ENCODE measurements around the gene LBX1.

LBX1 gene

GRCh38 chr10:101229266-101230182 is at the start of gene LBX1:
Gene LBX1, minus strand, starts transcription at chr10:101229463. Its CDS starts 648 bp downstream, at chr10:101228815.
- no peaks in the 10 kb centered on the region for H3K36me3 ChIP-seq (ENCODE audit: control insufficient read depth, low read depth, low read length)
- peaks cover 100% of the 10 kb centered on the region for H3K27me3 ChIP-seq (ENCODE audit: control insufficient read depth, insufficient read depth, low read length)
- no peak within 1 kb of the TSS for H3K9ac ChIP-seq (ENCODE audit: low read length)
- H3K4me1 ChIP-seq (ENCODE audit: control insufficient read depth, low read depth, low read length) = peaks cover 7% of the 10 kb centered on the region
- no peak within 1 kb of the TSS for H3K27ac ChIP-seq (ENCODE audit: low read length)
- no peaks in the 10 kb centered on the region for H3K9me3 ChIP-seq (ENCODE audit: control insufficient read depth, low read depth, low read length)
- H3K4me3 ChIP-seq (ENCODE audit: low read length) = no peak within 1 kb of the TSS

- no peaks in the 10 kb centered on the region for H3K36me3 ChIP-seq (ENCODE audit: control insufficient read depth, low read depth, low read length)
- H3K9ac ChIP-seq (ENCODE audit: low read length) = no peak overlapping the region
- H3K27ac ChIP-seq (ENCODE audit: low read length) = no peak overlapping the region
- H3K9me3 ChIP-seq (ENCODE audit: control insufficient read depth, low read depth, low read length) = no peaks in the 10 kb centered on the region
- peaks cover 10% of the 10 kb centered on the region for H3K27me3 ChIP-seq (ENCODE audit: control insufficient read depth, insufficient read depth, low read length)
- no peak overlapping the region for H3K4me3 ChIP-seq (ENCODE audit: low read length)
- H3K4me1 ChIP-seq (ENCODE audit: control insufficient read depth, low read depth, low read length) = peaks cover 3% of the 10 kb centered on the region
Measured at GRCh38 chr10:101273741-101274140, 44.5 kb upstream of the LBX1 start.

GRCh38 chr10:101273330-101273729 is 44.1 kb upstream of the LBX1 start:
- H3K4me3 ChIP-seq (ENCODE audit: low read length) = no peak overlapping the region
- no peaks in the 10 kb centered on the region for H3K36me3 ChIP-seq (ENCODE audit: control insufficient read depth, low read depth, low read length)
- H3K27me3 ChIP-seq (ENCODE audit: control insufficient read depth, insufficient read depth, low read length) = peaks cover 10% of the 10 kb centered on the region
- H3K27ac ChIP-seq (ENCODE audit: low read length) = no peak overlapping the region
- H3K9ac ChIP-seq (ENCODE audit: low read length) = no peak overlapping the region
- peaks cover 3% of the 10 kb centered on the region for H3K4me1 ChIP-seq (ENCODE audit: control insufficient read depth, low read depth, low read length)
- no peaks in the 10 kb centered on the region for H3K9me3 ChIP-seq (ENCODE audit: control insufficient read depth, low read depth, low read length)

- Histone ChIP-seq H3K9me3 (ENCODE audit: control insufficient read depth, low read depth, low read length) (no peaks in the 10 kb centered on the region), H3K27ac (ENCODE audit: low read length) (no peak overlapping the region), H3K9ac (ENCODE audit: low read length) (no peak overlapping the region), H3K4me1 (ENCODE audit: control insufficient read depth, low read depth, low read length) (peaks cover 7% of the 10 kb centered on the region), H3K36me3 (ENCODE audit: control insufficient read depth, low read depth, low read length) (no peaks in the 10 kb centered on the region), H3K4me3 (ENCODE audit: low read length) (no peak overlapping the region), H3K27me3 (ENCODE audit: control insufficient read depth, insufficient read depth, low read length) (peaks cover 10% of the 10 kb centered on the region)
Measured at GRCh38 chr10:101272229-101272868, 43.1 kb upstream of the LBX1 start.

- Histone ChIP-seq H3K36me3 (ENCODE audit: control insufficient read depth, low read depth, low read length) (no peaks in the 10 kb centered on the region), H3K27me3 (ENCODE audit: control insufficient read depth, insufficient read depth, low read length) (no peaks in the 10 kb centered on the region), H3K27ac (ENCODE audit: low read length) (no peak overlapping the region), H3K9ac (ENCODE audit: low read length) (no peak overlapping the region), H3K4me3 (ENCODE audit: low read length) (no peak overlapping the region), H3K9me3 (ENCODE audit: control insufficient read depth, low read depth, low read length) (no peaks in the 10 kb centered on the region), H3K4me1 (ENCODE audit: control insufficient read depth, low read depth, low read length) (peaks cover 17% of the 10 kb centered on the region)
Measured at GRCh38 chr10:101270763-101271162, 41.5 kb upstream of the LBX1 start.

- H3K27ac ChIP-seq (ENCODE audit: low read length) = no peak overlapping the region
- no peak overlapping the region for H3K4me3 ChIP-seq (ENCODE audit: low read length)
- H3K27me3 ChIP-seq (ENCODE audit: control insufficient read depth, insufficient read depth, low read length) = peaks cover 10% of the 10 kb centered on the region
Measured at GRCh38 chr10:101267776-101268175, 38.5 kb upstream of the LBX1 start.

GRCh38 chr10:101267290-101267680 is 38.0 kb upstream of the LBX1 start:
- no peak overlapping the region for H3K4me3 ChIP-seq (ENCODE audit: low read length)
- H3K27me3 ChIP-seq (ENCODE audit: control insufficient read depth, insufficient read depth, low read length) = peaks cover 15% of the 10 kb centered on the region
- H3K9me3 ChIP-seq (ENCODE audit: control insufficient read depth, low read depth, low read length) = no peaks in the 10 kb centered on the region
- H3K36me3 ChIP-seq (ENCODE audit: control insufficient read depth, low read depth, low read length) = no peaks in the 10 kb centered on the region
- peaks cover 18% of the 10 kb centered on the region for H3K4me1 ChIP-seq (ENCODE audit: control insufficient read depth, low read depth, low read length)
- H3K27ac ChIP-seq (ENCODE audit: low read length) = no peak overlapping the region
- no peak overlapping the region for H3K9ac ChIP-seq (ENCODE audit: low read length)

More at GRCh38 chr10:101267776-101268175, 38.5 kb upstream of the LBX1 start:
- H3K4me1 ChIP-seq (ENCODE audit: control insufficient read depth, low read depth, low read length) = peaks cover 21% of the 10 kb centered on the region
- H3K36me3 ChIP-seq (ENCODE audit: control insufficient read depth, low read depth, low read length) = no peaks in the 10 kb centered on the region
- no peak overlapping the region for H3K9ac ChIP-seq (ENCODE audit: low read length)
- no peaks in the 10 kb centered on the region for H3K9me3 ChIP-seq (ENCODE audit: control insufficient read depth, low read depth, low read length)

GRCh38 chr10:101266381-101267289 is 37.4 kb upstream of the LBX1 start:
- Histone ChIP-seq H3K27ac (ENCODE audit: low read length) (no peak overlapping the region), H3K36me3 (ENCODE audit: control insufficient read depth, low read depth, low read length) (no peaks in the 10 kb centered on the region), H3K4me1 (ENCODE audit: control insufficient read depth, low read depth, low read length) (peaks cover 20% of the 10 kb centered on the region), H3K9ac (ENCODE audit: low read length) (no peak overlapping the region), H3K27me3 (ENCODE audit: control insufficient read depth, insufficient read depth, low read length) (peaks cover 20% of the 10 kb centered on the region), H3K4me3 (ENCODE audit: low read length) (no peak overlapping the region), H3K9me3 (ENCODE audit: control insufficient read depth, low read depth, low read length) (no peaks in the 10 kb centered on the region)

GRCh38 chr10:101263150-101263752 is 34.0 kb upstream of the LBX1 start:
- Histone ChIP-seq H3K9me3 (ENCODE audit: control insufficient read depth, low read depth, low read length) (no peaks in the 10 kb centered on the region), H3K4me1 (ENCODE audit: control insufficient read depth, low read depth, low read length) (peaks cover 36% of the 10 kb centered on the region), H3K4me3 (ENCODE audit: low read length) (no peak overlapping the region), H3K27ac (ENCODE audit: low read length) (no peak overlapping the region), H3K36me3 (ENCODE audit: control insufficient read depth, low read depth, low read length) (no peaks in the 10 kb centered on the region), H3K9ac (ENCODE audit: low read length) (no peak overlapping the region), H3K27me3 (ENCODE audit: control insufficient read depth, insufficient read depth, low read length) (peaks cover 32% of the 10 kb centered on the region)

GRCh38 chr10:101262147-101262546 is 32.9 kb upstream of the LBX1 start:
- no peak overlapping the region for H3K27ac ChIP-seq (ENCODE audit: low read length)
- no peak overlapping the region for H3K4me3 ChIP-seq (ENCODE audit: low read length)
- H3K36me3 ChIP-seq (ENCODE audit: control insufficient read depth, low read depth, low read length) = no peaks in the 10 kb centered on the region
- H3K9me3 ChIP-seq (ENCODE audit: control insufficient read depth, low read depth, low read length) = no peaks in the 10 kb centered on the region
- peaks cover 31% of the 10 kb centered on the region for H3K4me1 ChIP-seq (ENCODE audit: control insufficient read depth, low read depth, low read length)
- no peak overlapping the region for H3K9ac ChIP-seq (ENCODE audit: low read length)
- peaks cover 32% of the 10 kb centered on the region for H3K27me3 ChIP-seq (ENCODE audit: control insufficient read depth, insufficient read depth, low read length)

GRCh38 chr10:101261702-101262101 is 32.4 kb upstream of the LBX1 start:
- Histone ChIP-seq H3K9ac (ENCODE audit: low read length) (no peak overlapping the region), H3K4me1 (ENCODE audit: control insufficient read depth, low read depth, low read length) (peaks cover 26% of the 10 kb centered on the region), H3K27ac (ENCODE audit: low read length) (no peak overlapping the region), H3K4me3 (ENCODE audit: low read length) (no peak overlapping the region), H3K36me3 (ENCODE audit: control insufficient read depth, low read depth, low read length) (no peaks in the 10 kb centered on the region), H3K9me3 (ENCODE audit: control insufficient read depth, low read depth, low read length) (no peaks in the 10 kb centered on the region), H3K27me3 (ENCODE audit: control insufficient read depth, insufficient read depth, low read length) (peaks cover 32% of the 10 kb centered on the region)
